Stimulated activated CD8-positive, alpha-beta memory T cell treated with anti-CD3 and anti-CD28 coated beads, Interleukin-15, amount 100 ng/mL, for 1 hour (primary cell): ENCODE data around the gene COG3.

Experiments used
- DNase-seq: peaks from one replicate; pipeline ENCODE4 v3.0.0-alpha.2; 2020; ENCODE audit warnings: low read depth

The COG3 gene

GRCh38 chr13:45545686-45546409 is 81.1 kb downstream of the COG3 start:
- no peak for DNase-seq

GRCh38 chr13:45546410-45546765 is 81.6 kb downstream of the COG3 start:
- DNase-seq: no peak

- no peak for DNase-seq
These were observed 83.5 kb downstream of the COG3 start for GRCh38 chr13:45548281-45548680.

- DNase-seq: no peak
These were observed 89.9 kb downstream of the COG3 start for GRCh38 chr13:45554604-45555109.

- no peak for DNase-seq
These were observed 99.5 kb downstream of the COG3 start for GRCh38 chr13:45564133-45564776.

- DNase-seq: no peak
These were observed 100.6 kb downstream of the COG3 start for GRCh38 chr13:45565331-45565730.

GRCh38 chr13:45575146-45575829 is 110.5 kb downstream of the COG3 start:
- DNase-seq: no peak

GRCh38 chr13:45575830-45576180 is 111.1 kb downstream of the COG3 start:
- no peak for DNase-seq

- no peak for DNase-seq
These were observed 111.7 kb downstream of the COG3 start for GRCh38 chr13:45576466-45576865.

- DNase-seq: no peak
These were observed 117.8 kb downstream of the COG3 start for GRCh38 chr13:45582408-45583076.

- no peak for DNase-seq
These were observed 120.1 kb downstream of the COG3 start for GRCh38 chr13:45584816-45585215.
